DOHH2 (cell line): ENCODE results near the gene SOX1.

Experiments used
- H3F3A ChIP-seq: fragments of 200-600 bp; sonication (generic), shearing (Covaris generic); 2 replicates; pipeline ENCODE4 v1.6.0; 2016; ENCODE audit warnings: antibody characterized with exemption, mild to moderate bottlenecking; ENCODE audit not compliant: control insufficient read depth, insufficient read depth
- H3K27ac ChIP-seq: fragments of 200-600 bp; sonication (generic); 2 replicates; pipeline ENCODE4 v1.5.1; 2014; ENCODE audit warnings: low read depth, mild to moderate bottlenecking, low read length, moderate library complexity
- H3K27me3 ChIP-seq: fragments of 200-600 bp; sonication (generic); 2 replicates; pipeline ENCODE4 v1.6.1; 2014; ENCODE audit warnings: mild to moderate bottlenecking, low read length, mixed read lengths; ENCODE audit not compliant: control insufficient read depth
- H3K36me3 ChIP-seq: fragments of 200-600 bp; sonication (generic); 2 replicates; pipeline ENCODE4 v1.6.1; 2014; ENCODE audit warnings: mild to moderate bottlenecking, low read length, moderate library complexity, mixed read lengths; ENCODE audit not compliant: control insufficient read depth
- H3K4me1 ChIP-seq: fragments of 200-600 bp; sonication (generic); 2 replicates; pipeline ENCODE4 v1.6.1; 2014; ENCODE audit warnings: mild to moderate bottlenecking, low read length, mixed read lengths; ENCODE audit not compliant: control insufficient read depth
- H3K4me2 ChIP-seq: fragments of 200-600 bp; sonication (generic); 2 replicates; pipeline ENCODE4 v1.6.0; 2014; ENCODE audit warnings: mild to moderate bottlenecking, low read length, moderate library complexity
- H3K4me3 ChIP-seq: fragments of 200-600 bp; sonication (generic); 2 replicates; pipeline ENCODE4 v1.5.1; 2014; ENCODE audit warnings: mild to moderate bottlenecking, low read length, mixed read lengths
- H3K79me2 ChIP-seq: fragments of 200-600 bp; sonication (generic); 2 replicates; pipeline ENCODE4 v1.6.1; 2014; ENCODE audit warnings: mild to moderate bottlenecking, low read length, mixed read lengths; ENCODE audit not compliant: control insufficient read depth
- H3K9me2 ChIP-seq: fragments of 200-600 bp; sonication (generic); replicated peaks from 2 replicates; pipeline ENCODE4 v1.6.1; 2014; ENCODE audit warnings: mild to moderate bottlenecking, low read length, mixed read lengths; ENCODE audit not compliant: control insufficient read depth
- H3K9me3 ChIP-seq: fragments of 200-600 bp; sonication (generic); 2 replicates; pipeline ENCODE4 v1.6.1; 2014; ENCODE audit warnings: antibody characterized with exemption, low read length, mixed read lengths; ENCODE audit not compliant: control insufficient read depth, insufficient read depth
- H4K20me1 ChIP-seq: fragments of 200-600 bp; sonication (generic); 2 replicates; pipeline ENCODE4 v1.6.0; 2014; ENCODE audit warnings: low read depth, mild to moderate bottlenecking, antibody characterized with exemption, low read length, moderate library complexity; ENCODE audit not compliant: control insufficient read depth, insufficient read depth
- CTCF ChIP-seq: fragments of 200-600 bp; sonication (generic); IDR thresholded peaks from one replicate; pipeline ENCODE4 v1.5.1; 2014; ENCODE audit warnings: antibody characterized with exemption, mild to moderate bottlenecking, low read depth, low read length; ENCODE audit not compliant: poor library complexity, severe bottlenecking
- EZH2phosphoT487 ChIP-seq: fragments of 200-600 bp; sonication (generic); IDR thresholded peaks from 2 replicates; pipeline ENCODE4 v1.6.1; 2017; ENCODE audit warnings: borderline replicate concordance, mild to moderate bottlenecking, antibody characterized with exemption, low read length, moderate library complexity, mixed read lengths

The SOX1 gene

DNA sequence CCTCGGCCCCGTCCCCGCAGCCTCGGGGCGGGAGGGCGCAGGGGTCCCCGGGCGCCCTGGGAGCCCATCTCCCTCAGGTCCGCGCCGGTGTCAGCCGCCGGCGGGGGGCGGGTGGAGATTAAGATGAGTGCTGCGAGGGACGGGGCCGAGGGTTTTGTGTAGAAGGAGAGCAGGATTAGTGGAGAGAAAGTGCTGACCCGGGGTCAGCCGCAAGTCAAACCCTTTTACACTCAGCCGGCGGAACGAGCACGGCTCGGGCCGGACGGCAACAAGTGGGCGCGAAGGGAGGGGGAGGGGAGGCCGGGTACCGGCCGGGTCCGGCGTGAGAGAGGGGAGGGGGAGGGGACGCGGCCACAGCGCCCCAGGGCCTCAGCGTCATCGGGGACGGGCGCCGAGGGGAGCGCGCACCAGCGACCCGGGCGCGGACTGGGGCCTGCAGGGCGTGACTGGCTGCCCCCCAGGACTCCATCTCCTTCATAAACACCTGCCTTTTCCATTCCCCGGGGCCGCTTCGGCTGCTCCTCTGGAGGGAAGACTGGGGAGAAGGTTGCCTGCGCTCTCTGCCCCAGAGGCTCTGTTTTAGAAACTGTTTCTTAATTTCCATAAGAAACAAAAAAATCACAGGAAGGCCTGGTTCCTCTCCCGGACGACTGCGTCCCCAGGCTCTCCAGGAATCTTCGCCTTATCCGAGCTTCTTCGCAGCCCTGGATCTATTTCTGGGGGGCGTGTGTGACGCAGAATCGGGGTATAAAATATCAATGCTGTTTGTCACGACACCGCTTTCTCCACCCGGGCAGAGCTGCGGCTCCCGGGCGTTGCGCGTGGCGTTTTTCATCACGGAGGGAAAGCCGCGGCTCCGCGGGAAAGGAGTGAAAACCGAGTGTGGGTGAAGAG lies 6.5 kb downstream of the SOX1 start:
- Histone ChIP-seq H3F3A (no peaks in the 10 kb centered on the region), H3K4me2 (no peak overlapping the region), H3K36me3 (no peaks in the 10 kb centered on the region), H3K4me1 (no peaks in the 10 kb centered on the region), H3K9me2 (no peaks in the 10 kb centered on the region), H3K27ac (no peak overlapping the region), H3K9me3 (no peaks in the 10 kb centered on the region; the same call in 1 of the 2 replicates), H4K20me1 (no peaks in the 10 kb centered on the region), H3K4me3 (no peak overlapping the region), H3K79me2 (no peaks in the 10 kb centered on the region), H3K27me3 (no peaks in the 10 kb centered on the region)
- TF ChIP-seq EZH2phosphoT487 = no peak
- no peak for TF ChIP-seq CTCF

DNA sequence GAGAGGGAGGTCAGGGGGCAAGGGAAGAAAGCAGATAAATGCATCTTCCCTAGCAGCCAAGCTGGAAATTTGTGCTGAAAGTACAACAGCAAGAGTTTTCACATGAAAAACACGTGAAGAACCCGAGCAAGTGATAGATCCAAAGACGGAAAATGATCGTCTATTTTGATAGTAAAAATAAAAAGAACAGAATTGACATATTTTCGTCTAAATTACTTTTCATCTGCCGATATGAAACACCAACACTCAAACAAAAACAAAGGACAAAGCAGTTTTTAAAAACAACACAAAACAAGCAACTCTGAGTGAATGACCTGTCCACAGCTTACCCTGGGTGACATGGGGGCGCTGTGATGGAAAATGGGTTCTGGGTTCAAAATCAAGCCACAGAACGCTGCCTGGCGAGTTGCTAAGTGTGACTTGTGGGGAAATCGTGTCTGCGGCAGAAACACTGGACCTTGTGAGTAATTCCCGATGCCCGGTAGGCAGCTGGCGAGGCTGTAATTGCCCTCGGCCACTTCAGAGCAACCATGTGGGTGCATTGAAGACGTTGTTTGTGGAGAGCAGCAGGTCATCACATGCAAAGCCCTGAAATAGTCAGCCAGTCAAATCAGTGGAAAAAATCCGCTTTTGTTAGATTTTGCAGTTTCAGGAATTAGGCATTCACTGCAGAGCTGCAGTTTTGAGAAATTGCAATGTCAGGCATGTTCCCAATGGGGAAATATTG lies 7.4 kb downstream of the SOX1 start:
- Histone ChIP-seq H3K4me3 (no peak overlapping the region), H3K4me1 (no peaks in the 10 kb centered on the region), H3K27me3 (no peaks in the 10 kb centered on the region), H3K9me3 (no peaks in the 10 kb centered on the region; the same call in 1 of the 2 replicates), H3K4me2 (no peak overlapping the region), H3F3A (no peaks in the 10 kb centered on the region), H3K79me2 (no peaks in the 10 kb centered on the region), H3K9me2 (no peaks in the 10 kb centered on the region), H4K20me1 (no peaks in the 10 kb centered on the region), H3K27ac (no peak overlapping the region), H3K36me3 (no peaks in the 10 kb centered on the region)
- TF ChIP-seq EZH2phosphoT487 (no peak), CTCF (no peak)

GRCh38 chr13:112077729-112078128 lies 10.8 kb downstream of the SOX1 start:
- Histone ChIP-seq H3K4me3 (no peak overlapping the region), H3K27me3 (no peaks in the 10 kb centered on the region), H3K4me2 (no peak overlapping the region), H3K4me1 (no peaks in the 10 kb centered on the region), H3K79me2 (no peaks in the 10 kb centered on the region), H3K9me3 (no peaks in the 10 kb centered on the region), H3K36me3 (no peaks in the 10 kb centered on the region), H3K27ac (no peak overlapping the region), H3K9me2 (no peaks in the 10 kb centered on the region), H3F3A (no peaks in the 10 kb centered on the region), H4K20me1 (no peaks in the 10 kb centered on the region)
- no peak for TF ChIP-seq CTCF
- TF ChIP-seq EZH2phosphoT487 = no peak
